ENCODE data around the gene RAB3A.

RAB3A gene

DNA sequence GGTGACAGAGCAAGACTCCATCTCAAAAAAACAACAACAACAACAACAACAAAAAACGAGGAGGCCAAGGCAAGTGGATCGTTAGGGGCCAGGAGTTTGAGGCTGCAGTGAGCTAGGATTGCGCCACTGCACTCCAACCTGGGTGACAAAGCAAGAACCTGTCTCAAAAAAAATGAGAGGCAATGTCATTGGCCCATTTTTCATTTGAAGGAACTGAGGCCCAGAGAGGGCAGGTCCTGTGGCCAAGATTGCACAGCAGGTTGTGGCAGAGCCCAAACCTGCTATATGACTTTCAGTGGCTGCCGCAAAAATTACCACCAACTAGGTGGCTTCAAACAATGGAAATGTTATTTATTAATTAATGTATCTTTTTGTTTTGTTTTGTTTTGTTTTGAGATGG lies 45.4 kb downstream of the RAB3A start:
- POLR2A ChIA-PET, result no interaction called here
- CTCF ChIA-PET, result interaction anchor here (0.8 to 1.4 kb wide), 3 partner anchors 13 to 92 kb away, joined by 3 to 4 read pairs (median 3); no protein-coding TSS in a partner anchor

DNA sequence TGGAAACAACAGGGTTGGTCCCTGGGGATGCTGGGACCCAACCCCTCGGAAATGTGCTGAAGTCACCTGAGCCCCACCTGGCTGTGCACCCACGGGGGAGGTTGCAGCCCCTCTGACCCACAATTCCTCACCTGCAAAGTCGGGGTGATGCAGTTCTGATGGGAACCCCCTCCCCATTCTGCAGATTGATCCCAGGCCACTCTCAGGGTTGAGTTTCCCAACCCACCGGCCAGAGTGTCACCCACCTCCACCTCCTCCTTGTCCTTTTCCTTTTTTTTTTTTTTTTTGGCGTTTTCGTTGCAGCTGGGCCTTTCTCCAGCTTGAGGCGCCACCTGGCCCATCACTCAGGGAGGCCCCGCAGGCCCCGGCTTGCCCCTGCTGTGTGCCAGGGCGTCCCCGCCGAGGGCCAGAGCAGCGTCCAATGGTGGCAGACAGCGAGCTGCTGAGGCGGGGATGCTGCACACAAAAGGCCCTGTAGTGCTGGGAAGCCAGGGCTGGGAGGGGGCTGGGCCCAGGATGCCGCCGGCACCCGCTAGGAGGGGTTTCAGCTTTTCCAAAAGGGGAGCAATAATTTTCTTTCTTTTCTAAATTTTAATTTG lies 46.3 kb downstream of the RAB3A start:
- ChIA-PET CTCF (interaction anchor here (0.8 kb wide), 2 partner anchors 13 to 15 kb away, joined by 3 read pairs; no protein-coding TSS in a partner anchor), POLR2A (no interaction called here)
- TF ChIP-seq, protein P1, sequence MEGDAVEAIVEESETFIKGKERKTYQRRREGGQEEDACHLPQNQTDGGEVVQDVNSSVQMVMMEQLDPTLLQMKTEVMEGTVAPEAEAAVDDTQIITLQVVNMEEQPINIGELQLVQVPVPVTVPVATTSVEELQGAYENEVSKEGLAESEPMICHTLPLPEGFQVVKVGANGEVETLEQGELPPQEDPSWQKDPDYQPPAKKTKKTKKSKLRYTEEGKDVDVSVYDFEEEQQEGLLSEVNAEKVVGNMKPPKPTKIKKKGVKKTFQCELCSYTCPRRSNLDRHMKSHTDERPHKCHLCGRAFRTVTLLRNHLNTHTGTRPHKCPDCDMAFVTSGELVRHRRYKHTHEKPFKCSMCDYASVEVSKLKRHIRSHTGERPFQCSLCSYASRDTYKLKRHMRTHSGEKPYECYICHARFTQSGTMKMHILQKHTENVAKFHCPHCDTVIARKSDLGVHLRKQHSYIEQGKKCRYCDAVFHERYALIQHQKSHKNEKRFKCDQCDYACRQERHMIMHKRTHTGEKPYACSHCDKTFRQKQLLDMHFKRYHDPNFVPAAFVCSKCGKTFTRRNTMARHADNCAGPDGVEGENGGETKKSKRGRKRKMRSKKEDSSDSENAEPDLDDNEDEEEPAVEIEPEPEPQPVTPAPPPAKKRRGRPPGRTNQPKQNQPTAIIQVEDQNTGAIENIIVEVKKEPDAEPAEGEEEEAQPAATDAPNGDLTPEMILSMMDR (IDR thresholded peaks at IDR 0.05; ENCODE audit: control extremely low read depth, extremely low read depth, low read depth, missing control alignments), result no peak
- DNase-seq (ENCODE audit: extremely low spot score), result no peak

More for the DNA sequence above, 45.4 kb downstream of the RAB3A start:
- DNase-seq (ENCODE audit: extremely low spot score), result no peak
- TF ChIP-seq, protein P1 (IDR thresholded peaks at IDR 0.05; ENCODE audit: control extremely low read depth, extremely low read depth, low read depth, missing control alignments), result no peak

DNA sequence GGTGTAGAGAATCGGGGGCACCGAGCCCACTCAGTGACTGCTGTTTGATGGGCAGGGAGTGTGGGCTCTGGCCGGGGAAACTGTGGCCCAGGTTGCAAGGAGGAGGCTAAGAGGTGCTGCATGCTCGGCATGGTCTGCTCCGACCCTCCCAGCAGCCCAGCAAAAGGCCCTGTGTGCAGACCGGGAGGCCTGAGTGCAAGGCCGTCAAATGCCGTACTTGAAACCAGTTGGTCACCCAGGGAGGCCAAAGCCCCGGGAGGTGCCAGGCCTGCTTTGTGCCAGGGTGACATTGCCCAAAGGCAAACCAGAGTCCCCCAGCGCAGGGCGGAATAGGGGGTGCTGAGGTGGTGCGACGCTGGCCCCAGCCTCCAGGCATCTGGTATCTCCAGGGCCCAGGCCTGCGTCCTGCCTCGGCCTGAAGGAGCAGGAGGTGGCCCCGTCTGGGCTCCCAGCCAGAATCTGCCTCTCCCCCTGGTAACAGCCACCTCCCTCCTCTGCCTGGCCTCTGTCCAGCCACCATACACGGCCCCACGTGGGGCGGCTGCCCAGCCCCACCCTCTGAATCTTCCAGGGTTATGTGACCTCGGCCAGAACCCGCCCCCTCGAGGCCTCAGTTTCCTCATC lies 46.9 kb downstream of the RAB3A start:
- ChIA-PET POLR2A (no interaction called here), CTCF (interaction anchor here (1.0 kb wide), 2 partner anchors 14 to 95 kb away, joined by 3 to 4 read pairs; no protein-coding TSS in a partner anchor)
- TF ChIP-seq, protein P1 (IDR thresholded peaks at IDR 0.05; ENCODE audit: control extremely low read depth, extremely low read depth, low read depth, missing control alignments), result no peak
- no peak for DNase-seq (ENCODE audit: extremely low spot score)

DNA sequence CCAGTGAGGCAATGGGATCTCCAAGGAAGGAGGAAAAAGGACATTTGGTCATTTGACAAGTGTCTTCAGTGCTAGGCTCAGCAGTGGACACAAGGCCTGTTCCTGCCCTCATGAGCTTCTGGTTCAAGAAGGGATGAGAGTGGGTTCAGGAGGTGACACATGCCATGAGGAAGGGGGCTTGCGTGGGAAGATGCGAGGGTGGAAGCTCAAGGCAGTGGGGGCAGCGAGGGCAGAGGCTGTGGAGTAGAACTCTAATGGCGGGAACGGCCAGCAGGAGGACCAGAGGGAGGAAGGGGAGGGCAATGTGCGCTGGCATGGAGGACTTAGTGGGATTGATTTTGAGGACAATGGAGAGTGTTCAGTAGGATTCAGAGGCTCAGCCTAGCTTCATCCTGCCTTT lies 47.6 kb downstream of the RAB3A start:
- POLR2A ChIA-PET, result no interaction called here

DNA sequence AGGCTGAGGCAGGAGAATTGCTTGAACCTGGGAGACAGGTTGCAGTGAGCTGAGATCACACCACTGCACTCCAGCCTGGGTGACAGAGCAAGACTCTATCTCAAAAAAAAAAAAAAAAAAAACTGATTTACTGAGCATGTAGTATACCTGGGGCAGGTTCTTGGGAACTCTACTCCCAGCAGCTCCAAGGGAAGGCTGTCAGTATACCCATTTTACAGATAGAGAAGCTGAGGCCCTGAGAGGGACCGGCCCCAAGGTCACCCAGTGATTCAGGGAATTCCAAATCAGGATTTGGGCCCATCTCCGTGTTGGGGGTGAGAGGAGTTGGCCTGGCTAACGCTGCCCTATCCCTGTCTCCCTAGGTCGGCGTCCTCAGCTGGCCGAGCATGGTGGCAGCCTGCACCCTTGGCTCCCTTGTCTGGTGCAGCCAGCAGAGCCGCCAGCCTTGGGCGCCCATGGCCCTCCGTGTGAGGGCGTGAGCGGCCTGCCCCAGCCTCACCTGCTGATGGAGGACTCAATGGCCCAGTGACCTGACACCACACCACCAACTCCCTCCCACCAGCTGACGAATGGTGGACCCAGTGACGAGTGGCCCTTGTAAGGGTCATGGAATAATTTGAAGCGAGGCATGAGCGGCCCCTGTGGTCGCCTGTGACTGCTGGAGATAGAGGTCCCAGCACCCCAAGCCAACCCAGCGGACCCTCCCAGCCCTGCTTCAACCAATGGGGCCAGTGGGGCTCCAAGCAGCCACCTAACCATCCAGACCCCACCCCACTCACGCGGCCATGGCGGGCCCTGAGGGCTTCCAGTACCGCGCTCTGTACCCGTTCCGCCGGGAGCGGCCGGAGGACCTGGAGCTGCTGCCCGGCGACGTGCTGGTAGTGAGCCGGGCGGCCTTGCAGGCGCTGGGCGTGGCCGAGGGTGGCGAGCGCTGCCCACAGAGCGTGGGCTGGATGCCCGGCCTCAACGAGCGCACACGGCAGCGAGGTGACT lies 48.5 kb downstream of the RAB3A start:
- CTCF ChIA-PET, result interaction anchor here (1.0 to 2.6 kb wide), 7 partner anchors 9 to 149 kb away, joined by 3 to 7 read pairs (median 3); no protein-coding TSS in a partner anchor
- DNase-seq (ENCODE audit: extremely low spot score), result no peak
- TF ChIP-seq, protein P1 (IDR thresholded peaks at IDR 0.05; ENCODE audit: control extremely low read depth, extremely low read depth, low read depth, missing control alignments), result no peak
- POLR2A ChIA-PET, result no interaction called here

More for the DNA sequence above, 47.6 kb downstream of the RAB3A start:
- TF ChIP-seq, protein P1 (IDR thresholded peaks at IDR 0.05; ENCODE audit: control extremely low read depth, extremely low read depth, low read depth, missing control alignments), result no peak
- no peak for DNase-seq (ENCODE audit: extremely low spot score)
- CTCF ChIA-PET, result interaction anchor here (1.0 to 2.6 kb wide), 5 partner anchors 12 to 149 kb away, joined by 3 to 7 read pairs (median 4); no protein-coding TSS in a partner anchor

DNA sequence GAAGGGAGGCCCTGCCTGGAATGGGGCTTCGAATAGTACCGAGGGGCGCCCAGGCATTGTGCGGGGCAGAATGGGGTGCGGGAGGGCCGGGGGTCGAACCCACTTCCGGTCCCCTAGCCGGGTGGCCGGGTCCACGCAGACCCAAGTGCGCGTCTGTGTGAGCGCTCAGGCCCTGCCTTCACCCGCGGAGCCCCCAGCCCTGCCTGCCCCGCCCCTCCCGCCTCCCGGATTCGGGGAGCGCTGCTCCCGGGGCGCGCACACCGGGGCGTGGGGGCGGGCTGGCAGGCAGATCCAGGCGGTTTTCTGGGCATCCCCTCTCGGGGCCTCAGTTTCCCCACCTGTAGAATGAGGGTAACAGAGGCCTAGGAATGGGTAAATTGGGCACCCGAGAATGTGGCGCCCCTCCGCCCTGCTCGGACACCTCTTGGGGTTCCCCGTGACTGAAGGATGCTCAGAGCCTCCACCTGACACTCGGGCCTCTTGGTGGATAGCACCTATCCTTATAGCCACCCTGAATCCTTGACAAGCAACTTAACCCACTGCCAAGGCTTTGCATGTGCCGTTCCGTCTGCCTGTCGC lies 50.2 kb downstream of the RAB3A start:
- POLR2A ChIA-PET, result no interaction called here
- no peak for DNase-seq (ENCODE audit: extremely low spot score)
- TF ChIP-seq, protein P1 (IDR thresholded peaks at IDR 0.05; ENCODE audit: control extremely low read depth, extremely low read depth, low read depth, missing control alignments), result no peak
- CTCF ChIA-PET, result interaction anchor here (2.6 kb wide), 1 partner anchor 147 kb away, joined by 7 read pairs; no protein-coding TSS in a partner anchor
